ENCODE measurements around the gene THSD1. TPM values are rescaled to one million over a fixed set of nuclear protein-coding genes. Genes with fewer than 3 reads are reported as not detected.
A peak's percentile ranks its signal among the peaks of the same experiment; 100 is the strongest.

Gene THSD1, protein sequence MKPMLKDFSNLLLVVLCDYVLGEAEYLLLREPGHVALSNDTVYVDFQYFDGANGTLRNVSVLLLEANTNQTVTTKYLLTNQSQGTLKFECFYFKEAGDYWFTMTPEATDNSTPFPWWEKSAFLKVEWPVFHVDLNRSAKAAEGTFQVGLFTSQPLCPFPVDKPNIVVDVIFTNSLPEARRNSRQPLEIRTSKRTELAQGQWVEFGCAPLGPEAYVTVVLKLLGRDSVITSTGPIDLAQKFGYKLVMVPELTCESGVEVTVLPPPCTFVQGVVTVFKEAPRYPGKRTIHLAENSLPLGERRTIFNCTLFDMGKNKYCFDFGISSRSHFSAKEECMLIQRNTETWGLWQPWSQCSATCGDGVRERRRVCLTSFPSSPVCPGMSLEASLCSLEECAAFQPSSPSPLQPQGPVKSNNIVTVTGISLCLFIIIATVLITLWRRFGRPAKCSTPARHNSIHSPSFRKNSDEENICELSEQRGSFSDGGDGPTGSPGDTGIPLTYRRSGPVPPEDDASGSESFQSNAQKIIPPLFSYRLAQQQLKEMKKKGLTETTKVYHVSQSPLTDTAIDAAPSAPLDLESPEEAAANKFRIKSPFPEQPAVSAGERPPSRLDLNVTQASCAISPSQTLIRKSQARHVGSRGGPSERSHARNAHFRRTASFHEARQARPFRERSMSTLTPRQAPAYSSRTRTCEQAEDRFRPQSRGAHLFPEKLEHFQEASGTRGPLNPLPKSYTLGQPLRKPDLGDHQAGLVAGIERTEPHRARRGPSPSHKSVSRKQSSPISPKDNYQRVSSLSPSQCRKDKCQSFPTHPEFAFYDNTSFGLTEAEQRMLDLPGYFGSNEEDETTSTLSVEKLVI
- 0.33 TPM for polyA plus RNA-seq (2012; ENCODE audit: insufficient read depth, insufficient read length)

DNA sequence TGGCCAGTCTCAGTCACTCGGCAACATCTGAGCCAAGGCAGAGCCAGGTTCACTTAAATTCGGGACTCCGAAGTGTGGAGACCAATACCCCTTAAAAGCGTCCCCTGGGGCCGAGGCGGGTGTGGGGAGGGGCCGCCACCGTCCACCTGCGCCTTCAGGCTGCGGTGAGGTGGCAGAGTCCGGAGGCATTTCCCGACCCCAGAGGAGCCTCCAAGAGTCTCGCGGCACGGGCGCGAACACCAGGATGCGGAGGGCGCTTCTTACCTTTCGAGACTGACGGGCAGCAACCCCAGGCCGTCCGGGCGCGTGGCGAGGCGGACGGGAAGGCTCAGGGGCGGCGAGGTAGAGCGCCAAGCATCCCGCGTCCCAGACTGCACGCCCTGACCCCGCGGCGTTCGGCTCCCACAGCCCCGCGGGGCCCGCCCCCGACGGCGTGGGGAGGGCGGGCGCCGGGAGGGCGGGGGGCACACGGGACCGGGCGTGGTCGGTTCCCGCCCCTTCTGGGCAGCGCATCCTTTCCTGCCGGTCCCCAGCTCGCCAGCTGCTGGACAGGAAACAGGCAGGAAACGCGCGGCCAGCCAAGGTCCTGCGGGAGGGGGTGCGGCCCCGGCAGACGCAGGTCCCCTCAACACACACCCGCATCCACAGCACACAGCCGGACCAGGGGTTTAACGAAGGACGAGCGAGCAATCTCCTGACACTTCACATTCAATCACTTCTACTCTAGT, at the start of gene THSD1:
Gene THSD1, minus strand, starts transcription at position 406 of the 728 bp plus-strand sequence. CDS start 3,572 bp downstream, outside the sequence.
- no peak for DNase-seq (ENCODE audit: low read depth, low spot score)
- no peak within 1 kb of the TSS for H3K4me3 ChIP-seq (ENCODE audit: low read length)

DNA sequence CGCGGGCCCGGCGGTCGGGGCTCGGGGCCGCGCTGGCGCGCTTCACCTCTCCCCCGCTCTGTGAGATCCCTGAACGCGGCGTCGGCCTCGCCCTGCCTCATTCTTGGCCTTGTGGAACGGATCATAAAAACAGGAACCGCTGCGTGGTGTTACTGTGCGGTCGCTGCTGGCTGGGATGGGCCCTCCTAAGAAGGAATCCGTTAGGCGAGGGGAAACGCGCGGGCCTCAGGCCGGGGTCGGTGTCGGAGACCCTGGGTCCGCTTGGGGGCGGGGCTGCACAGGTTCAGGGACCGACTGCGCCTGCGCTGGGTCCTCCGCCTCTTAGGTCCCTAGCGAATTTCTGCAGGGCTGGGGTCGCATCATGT, 49.7 kb upstream of the THSD1 start:
- peak; percentile 70 for DNase-seq (ENCODE audit: low read depth, low spot score)

DNA sequence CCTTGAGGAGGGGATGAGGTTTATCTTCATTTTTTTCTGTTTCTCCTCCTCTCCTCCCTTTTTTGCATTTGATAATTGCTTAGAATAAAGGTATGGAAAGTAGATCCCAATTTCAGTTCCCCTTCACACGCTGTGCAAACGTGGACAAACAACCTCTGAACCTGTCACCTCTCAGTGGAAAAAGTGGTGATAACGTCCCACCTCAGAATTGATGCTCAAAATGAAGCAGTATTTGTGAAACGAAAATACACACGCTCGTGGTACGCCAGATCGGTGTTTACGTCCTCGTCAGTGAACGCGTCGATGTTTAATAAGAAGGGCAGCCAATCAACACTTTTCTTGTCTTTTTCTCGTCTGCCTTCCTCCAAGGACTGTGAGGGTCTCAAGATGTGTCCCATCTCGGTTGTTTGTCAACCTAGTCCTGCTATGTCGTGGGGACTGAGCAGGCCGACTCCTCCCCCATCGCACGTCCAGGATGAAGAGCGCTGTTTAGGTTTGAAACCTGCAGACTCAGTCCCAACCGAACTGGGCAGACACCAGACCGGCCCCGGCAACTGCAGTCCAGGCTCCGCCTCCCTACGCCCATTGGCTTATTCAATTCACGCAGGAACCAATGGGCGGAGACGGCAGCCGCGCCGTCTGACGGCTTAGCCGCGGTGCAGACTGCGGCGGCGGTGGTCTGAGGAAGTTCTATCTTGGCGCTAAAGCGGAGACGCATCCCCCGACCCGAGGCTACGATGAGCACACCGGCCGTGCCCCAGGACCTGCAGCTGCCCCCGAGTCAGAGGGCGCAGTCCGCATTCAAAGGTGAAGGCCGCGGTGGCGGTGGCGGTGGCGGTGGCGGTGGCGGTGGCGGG, 49.1 kb upstream of the THSD1 start, which contains the start of gene CKAP2:
Gene CKAP2, plus strand, starts transcription at position 659 of the 857 bp plus-strand sequence. Its CDS starts 79 bp downstream, at position 738.
- peak within 1 kb of the TSS; percentile 82 for H3K4me3 ChIP-seq (ENCODE audit: low read length)
- peak; percentile 95 for DNase-seq (ENCODE audit: low read depth, low spot score)

More for the DNA sequence above, 49.7 kb upstream of the THSD1 start:
- H3K4me3 ChIP-seq (ENCODE audit: low read length): peak overlapping the region; percentile 82

DNA sequence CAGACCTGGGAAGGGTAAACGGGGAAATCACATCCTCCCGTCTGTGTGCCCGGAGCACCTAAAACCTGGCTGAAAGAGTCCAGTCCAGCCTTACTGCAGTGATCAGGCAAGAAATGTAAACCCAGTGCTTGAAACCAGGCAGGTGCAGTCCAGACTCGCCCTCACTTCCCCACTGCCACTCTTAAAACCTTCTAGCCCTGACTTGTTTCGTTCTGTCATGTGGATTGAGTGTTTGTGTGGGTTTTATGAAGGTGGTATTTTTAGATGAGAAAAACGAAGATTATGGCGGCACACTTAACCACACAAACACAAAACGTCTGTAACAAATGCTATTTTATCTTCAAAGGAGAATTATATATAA, 48.5 kb upstream of the THSD1 start:
- H3K4me3 ChIP-seq (ENCODE audit: low read length): peak overlapping the region; percentile 82
- peak; percentile 35 for DNase-seq (ENCODE audit: low read depth, low spot score)

DNA sequence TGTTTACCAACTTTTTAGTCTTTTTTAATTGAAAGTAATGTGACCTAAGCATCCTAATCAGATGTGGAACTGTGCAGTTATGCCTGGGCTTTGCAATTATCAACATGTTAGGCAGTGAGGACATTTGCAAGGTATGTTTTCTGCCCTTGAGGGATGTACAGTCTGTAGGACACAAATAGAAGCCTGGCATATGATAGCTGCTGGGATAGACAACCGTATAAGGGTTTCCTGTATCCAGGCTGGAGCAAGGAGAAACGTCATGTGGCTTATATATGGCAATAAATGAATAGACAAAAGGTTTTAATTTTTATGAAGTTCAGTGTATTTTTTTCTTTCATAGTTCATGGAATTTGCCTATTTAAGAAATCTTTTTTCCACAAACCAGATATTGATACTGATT, 46.5 kb upstream of the THSD1 start:
- H3K4me3 ChIP-seq (ENCODE audit: low read length): no peak overlapping the region
- DNase-seq (ENCODE audit: low read depth, low spot score): no peak

DNA sequence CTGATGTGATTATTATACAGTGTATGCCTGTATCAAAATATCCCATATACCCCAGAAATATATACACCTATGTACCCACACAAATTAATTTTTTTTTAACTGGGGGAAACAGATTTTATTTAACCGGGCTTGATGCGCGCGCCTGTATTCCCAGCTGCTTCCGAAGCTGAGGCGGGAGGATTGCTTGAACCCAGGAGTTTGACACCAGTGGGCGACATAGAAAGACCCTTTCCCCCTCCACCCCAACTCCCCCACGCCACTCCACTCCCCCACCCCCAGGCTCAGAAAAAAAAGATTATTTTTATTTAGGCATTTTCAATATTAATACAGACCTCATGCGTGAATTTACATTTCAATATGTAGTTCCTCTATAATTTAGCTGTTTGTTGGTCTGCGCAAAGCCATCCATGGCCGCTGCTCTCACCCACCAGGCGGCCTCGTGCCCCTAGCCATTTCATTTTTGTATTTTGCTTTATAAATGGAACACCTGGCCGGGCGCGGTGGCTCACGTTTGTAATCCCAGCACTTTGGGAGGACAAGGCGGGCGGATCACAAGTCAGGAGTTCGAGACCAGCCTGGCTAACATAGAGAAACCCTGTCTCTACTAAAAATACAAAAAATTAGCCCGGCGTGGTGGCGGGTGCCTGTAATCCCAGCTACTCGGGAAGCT, 45.3 kb upstream of the THSD1 start:
- no peak for DNase-seq (ENCODE audit: low read depth, low spot score)
- H3K4me3 ChIP-seq (ENCODE audit: low read length): no peak overlapping the region

DNA sequence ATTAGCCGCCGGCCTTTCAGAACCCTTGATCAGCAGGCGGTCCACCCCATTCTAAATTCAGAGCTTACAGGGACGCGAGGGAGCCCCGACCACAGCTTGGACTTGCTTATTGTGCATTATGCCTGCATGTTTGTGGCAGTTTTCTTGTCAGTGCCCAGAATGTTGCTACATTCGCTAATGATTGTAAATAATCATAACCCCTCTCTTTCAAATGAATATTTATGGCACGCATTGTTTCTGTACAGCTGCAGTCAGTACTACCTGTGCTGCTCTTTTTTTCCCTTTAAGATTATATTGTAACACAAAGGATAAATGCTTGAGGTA, 44.8 kb upstream of the THSD1 start:
- DNase-seq (ENCODE audit: low read depth, low spot score): no peak
- H3K4me3 ChIP-seq (ENCODE audit: low read length): peak overlapping the region; percentile 40

DNA sequence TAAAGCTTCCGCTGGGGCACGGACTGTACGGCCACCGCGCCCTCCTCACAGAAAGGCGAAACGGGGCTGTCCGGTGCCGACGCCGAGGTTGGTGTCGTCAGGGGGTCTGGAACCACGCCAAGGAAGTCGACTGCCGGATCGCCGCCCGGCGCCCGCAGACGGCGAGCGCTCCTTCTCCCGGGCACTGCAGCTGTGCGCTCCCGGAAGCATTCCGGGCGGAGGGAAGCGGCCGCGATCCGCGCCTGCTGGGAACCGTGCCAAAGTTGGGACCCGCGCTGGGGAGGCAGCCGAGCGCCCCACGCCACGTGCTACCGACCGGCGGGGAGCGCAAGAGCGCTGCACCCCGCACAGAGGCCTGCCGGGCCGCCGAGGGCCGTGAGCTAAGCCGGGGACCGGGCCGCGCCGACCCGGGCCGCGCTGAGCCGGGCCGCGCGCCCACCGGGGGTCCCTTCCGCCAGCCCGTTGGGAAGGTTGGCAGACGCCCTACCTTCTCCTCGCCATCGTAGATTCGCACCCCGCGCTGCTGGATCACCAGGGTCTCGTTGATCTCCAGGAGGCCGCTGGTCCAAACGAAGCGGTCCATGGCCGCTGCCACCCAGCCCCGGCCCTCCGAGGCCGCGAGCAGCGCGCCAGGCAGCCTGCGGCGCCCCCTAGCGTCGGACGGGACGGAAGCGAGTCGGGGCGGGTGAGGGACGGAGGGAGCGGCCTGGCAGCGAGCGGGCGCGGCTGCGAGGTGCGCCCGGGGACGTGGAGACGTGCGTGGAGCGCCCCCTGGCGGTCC, 44.2 kb upstream of the THSD1 start, which contains the start of gene VPS36:
Gene VPS36, minus strand, starts transcription at position 623 of the 781 bp plus-strand sequence. Its CDS starts 40 bp downstream, at position 583.
- DNase-seq (ENCODE audit: low read depth, low spot score): peak; percentile 85
- H3K4me3 ChIP-seq (ENCODE audit: low read length): peak within 1 kb of the TSS; percentile 91

DNA sequence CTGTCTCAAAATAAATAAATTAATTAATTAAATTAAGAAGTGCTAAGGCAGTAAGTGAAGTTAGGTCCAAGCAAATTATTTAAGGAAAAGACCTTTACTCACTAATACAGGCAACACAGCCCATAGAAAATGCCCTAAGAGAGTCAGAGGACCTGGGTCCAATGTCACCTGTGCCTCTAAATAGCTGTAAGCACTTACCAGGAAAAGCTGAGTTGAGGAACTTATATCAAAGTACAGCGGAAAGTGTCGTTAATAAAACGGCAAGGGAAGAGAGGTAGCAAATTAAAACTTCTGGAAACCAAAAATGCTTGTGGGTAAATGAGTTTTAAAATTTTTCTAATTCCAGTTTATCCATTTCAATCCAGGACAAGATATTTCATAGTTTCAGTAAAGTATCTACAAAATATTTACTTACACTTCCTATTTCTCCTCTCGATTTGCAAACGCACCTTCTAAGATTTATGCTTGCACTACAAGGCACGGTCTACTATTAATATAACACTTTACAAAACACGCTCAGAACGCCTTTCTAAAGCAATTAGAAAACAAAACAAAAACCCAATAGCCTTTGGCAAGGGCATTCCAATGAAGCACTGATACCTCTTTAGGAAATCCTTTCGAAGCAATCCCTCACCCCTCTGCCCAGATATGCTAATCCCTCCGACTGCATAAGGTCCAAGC, 43.5 kb upstream of the THSD1 start:
- no peak for DNase-seq (ENCODE audit: low read depth, low spot score)
- H3K4me3 ChIP-seq (ENCODE audit: low read length): peak overlapping the region; percentile 91

DNA sequence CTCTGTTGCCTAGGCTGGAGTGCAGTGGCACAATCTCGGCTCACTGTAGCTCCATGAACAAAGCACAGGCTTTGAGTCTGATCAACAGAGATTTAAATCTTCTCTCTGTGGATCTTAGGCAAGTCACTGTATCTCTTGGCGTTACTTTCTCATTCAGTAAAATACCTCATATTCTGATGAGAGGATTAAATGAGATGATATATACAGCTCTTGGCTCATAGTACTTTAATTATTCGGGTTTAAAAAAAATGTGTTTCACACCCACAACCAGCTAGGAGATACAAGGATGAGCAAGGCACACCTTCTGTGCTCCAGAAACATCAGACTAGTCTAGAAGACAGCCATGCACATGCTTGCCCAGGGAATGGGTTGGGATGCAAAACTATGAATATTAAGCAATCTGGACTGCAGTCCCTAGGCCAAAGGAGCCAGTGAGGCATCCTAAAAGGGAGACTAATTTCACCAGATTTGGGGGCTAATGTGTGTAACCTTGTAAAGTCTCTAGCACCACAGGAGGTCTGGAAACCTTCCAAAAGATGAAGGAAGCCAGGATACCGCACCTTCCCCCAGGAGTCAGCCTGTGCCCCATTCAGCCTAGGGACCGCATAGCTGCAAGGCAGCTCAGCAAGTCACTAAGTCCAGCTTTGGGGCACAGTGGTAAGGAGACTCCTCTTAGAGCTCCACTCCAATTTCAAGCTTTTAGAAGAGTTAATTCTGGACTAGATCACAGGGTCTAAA, 42.0 kb upstream of the THSD1 start:
- DNase-seq (ENCODE audit: low read depth, low spot score): no peak
- H3K4me3 ChIP-seq (ENCODE audit: low read length): no peak overlapping the region

DNA sequence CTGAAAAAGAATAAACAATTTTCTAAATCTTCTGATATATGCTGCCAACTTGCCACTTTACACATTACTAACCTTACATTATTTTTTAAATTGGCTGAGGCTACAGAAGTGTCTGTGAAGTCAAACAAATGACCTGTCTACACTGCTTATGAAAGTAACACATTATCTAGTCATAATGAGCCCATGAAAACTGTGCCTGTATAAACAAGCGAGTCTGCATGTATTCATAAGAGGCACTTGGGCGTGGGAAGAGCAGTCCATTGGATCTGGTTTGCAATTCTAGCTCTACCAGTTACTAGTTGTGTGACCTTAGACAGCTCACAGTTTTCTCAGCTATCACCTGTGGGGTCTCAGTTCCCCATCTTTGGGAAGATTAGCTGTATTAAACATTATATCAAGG, 41.4 kb upstream of the THSD1 start:
- no peak for DNase-seq (ENCODE audit: low read depth, low spot score)
- H3K4me3 ChIP-seq (ENCODE audit: low read length): no peak overlapping the region

DNA sequence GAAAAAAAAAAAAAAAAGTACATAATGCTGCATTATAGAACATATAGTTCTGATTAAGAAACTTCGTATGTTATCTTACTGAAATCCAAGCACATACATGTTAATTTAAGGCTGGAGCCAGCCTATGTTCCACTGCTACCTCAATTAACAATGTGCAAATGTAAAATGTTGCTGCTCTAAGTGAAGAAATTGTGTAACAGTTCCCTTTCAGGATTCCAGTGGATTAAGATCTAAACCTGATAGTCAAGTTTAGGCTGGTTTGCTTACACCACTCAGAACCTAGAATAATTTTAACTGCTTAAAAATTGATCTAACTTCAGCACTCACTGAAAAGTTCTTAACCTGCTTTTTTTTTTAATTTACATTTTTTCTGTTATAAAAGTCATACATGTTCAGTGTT, 40.3 kb upstream of the THSD1 start:
- DNase-seq (ENCODE audit: low read depth, low spot score): no peak

DNA sequence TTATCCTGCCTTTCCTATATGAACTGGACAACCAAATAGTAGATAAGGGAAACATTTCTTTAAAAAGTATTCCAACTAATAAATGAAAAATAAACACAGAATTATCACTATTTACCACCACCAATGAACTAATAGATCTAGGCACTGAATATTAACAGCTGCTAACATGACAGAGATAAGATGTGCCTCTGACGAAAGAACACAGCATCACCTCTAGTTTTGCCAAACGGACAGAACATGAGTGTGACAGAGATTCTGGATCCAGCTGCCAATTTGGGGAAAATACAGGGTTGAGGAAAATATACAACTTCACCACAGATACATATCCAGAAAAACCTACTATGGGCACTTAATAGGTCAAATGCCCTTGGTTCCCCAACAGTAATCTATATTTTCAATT, 26.5 kb upstream of the THSD1 start:
- DNase-seq (ENCODE audit: low read depth, low spot score): no peak
- H3K4me3 ChIP-seq (ENCODE audit: low read length): no peak overlapping the region

More for the DNA sequence above, 40.3 kb upstream of the THSD1 start:
- no peak overlapping the region for H3K4me3 ChIP-seq (ENCODE audit: low read length)

DNA sequence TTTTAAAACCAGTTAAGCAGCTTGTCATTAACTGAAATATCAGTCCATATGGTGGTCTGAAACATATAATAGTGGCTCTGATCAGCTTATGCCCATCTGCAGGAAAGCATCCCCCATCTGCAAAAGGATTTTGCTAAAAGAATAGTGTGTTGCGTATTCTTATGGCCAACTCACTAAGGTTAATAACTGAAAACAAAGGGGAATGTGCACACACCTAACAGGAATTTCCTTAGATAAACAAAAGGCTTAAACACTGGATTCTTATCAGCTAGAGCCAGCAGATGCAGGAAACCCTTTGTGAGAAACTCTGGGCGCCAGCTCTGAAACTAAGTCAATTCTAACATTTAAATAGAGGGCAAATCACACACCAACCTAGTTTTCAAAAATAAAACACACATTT, 22.3 kb upstream of the THSD1 start:
- no peak for DNase-seq (ENCODE audit: low read depth, low spot score)
- H3K4me3 ChIP-seq (ENCODE audit: low read length): no peak overlapping the region

DNA sequence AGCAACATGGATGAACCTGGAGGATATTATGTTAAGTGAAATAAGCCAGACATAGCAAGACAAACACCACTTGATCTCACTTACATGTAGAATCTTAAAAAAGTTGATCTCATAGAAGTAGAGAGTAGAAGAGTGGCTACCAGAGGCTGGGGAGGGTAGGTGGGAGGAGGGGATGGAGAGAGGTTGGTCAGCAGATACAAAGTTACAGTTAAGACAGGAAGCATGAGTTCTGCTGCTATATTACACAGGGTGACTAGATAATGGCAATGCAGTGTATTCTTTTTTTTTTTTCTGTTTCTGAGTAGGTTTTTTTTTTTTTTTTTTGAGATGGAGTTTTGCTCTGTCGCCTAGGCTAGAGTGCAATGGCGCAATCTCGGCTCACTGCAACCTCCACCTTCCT, 15.2 kb upstream of the THSD1 start:
- no peak overlapping the region for H3K4me3 ChIP-seq (ENCODE audit: low read length)
- no peak for DNase-seq (ENCODE audit: low read depth, low spot score)

DNA sequence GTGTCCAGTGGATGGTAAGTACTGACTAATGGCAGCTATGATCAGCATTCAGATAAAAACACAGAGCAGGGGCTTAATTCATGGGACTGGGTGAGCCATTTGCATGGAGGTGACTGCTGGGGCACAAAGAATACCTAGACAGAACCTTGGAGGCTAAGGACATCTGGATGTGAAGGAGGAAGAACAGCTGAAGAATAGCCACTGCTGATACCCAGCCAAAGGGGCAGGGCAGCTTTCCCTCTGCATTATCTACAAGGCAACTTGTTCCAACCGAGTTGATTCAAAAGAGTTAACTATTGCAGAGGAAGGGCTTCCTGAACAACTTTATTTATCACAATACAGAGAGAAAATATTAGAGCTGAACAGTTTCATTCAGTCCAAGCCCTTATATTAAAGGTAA, 13.1 kb upstream of the THSD1 start:
- no peak for DNase-seq (ENCODE audit: low read depth, low spot score)
- no peak overlapping the region for H3K4me3 ChIP-seq (ENCODE audit: low read length)

Measured in Jurkat, Clone E6-1 (cell line).